ENCODE measurements around the gene LRRFIP2.
"Not testable (repeated sequence)": the region's sequence is repeated elsewhere in the genome, so short reads cannot be mapped to it uniquely, and the experiment has no call there.

The LRRFIP2 gene

DNA sequence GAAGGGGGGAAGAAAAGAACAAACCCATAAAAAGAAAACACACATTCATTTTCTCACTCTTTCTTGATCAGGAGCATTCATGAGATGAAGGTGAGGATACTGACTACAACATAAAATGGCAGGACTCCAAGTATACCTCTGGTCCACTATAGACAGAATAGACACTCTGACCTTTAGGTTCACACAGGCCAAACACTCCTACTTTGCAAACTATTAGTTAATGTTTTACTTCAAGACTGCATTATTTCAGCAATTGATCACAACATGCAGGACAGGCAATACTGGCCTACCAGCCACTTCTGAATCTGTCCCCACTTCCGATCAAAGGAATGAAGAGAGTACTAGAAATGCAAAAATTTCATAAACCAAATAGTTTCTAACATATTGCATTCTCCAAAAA, 47.0 kb downstream of the LRRFIP2 start:
- no peak overlapping the region for H3K4me3 ChIP-seq (ENCODE audit: low read length)
- TF ChIP-seq, protein P1, sequence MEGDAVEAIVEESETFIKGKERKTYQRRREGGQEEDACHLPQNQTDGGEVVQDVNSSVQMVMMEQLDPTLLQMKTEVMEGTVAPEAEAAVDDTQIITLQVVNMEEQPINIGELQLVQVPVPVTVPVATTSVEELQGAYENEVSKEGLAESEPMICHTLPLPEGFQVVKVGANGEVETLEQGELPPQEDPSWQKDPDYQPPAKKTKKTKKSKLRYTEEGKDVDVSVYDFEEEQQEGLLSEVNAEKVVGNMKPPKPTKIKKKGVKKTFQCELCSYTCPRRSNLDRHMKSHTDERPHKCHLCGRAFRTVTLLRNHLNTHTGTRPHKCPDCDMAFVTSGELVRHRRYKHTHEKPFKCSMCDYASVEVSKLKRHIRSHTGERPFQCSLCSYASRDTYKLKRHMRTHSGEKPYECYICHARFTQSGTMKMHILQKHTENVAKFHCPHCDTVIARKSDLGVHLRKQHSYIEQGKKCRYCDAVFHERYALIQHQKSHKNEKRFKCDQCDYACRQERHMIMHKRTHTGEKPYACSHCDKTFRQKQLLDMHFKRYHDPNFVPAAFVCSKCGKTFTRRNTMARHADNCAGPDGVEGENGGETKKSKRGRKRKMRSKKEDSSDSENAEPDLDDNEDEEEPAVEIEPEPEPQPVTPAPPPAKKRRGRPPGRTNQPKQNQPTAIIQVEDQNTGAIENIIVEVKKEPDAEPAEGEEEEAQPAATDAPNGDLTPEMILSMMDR (conservative IDR thresholded peaks at IDR 0.05; ENCODE audit: low read depth, low read length): no peak
- DNase-seq (ENCODE audit: low read depth): no peak

DNA sequence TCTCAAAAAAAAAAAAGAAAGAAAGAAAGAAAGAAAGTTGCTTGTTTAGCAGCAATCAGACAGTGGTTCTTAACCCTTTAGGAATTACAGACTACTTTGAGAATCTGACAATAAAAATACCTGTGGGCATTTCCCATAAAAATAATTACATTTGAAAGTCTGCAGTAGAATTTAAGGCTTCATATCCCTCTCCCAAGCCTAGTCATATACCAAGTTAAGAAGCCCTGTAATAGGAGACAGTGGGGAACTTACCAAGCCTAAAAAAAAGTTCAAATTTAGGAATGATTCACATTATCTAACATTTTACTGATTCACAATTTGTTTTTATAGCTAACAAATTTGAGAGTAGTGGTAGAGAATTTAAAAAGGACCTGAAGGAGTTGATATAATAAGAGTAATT, 47.5 kb downstream of the LRRFIP2 start:
- H3K4me3 ChIP-seq (ENCODE audit: low read length): no peak overlapping the region
- DNase-seq (ENCODE audit: low read depth): no peak

DNA sequence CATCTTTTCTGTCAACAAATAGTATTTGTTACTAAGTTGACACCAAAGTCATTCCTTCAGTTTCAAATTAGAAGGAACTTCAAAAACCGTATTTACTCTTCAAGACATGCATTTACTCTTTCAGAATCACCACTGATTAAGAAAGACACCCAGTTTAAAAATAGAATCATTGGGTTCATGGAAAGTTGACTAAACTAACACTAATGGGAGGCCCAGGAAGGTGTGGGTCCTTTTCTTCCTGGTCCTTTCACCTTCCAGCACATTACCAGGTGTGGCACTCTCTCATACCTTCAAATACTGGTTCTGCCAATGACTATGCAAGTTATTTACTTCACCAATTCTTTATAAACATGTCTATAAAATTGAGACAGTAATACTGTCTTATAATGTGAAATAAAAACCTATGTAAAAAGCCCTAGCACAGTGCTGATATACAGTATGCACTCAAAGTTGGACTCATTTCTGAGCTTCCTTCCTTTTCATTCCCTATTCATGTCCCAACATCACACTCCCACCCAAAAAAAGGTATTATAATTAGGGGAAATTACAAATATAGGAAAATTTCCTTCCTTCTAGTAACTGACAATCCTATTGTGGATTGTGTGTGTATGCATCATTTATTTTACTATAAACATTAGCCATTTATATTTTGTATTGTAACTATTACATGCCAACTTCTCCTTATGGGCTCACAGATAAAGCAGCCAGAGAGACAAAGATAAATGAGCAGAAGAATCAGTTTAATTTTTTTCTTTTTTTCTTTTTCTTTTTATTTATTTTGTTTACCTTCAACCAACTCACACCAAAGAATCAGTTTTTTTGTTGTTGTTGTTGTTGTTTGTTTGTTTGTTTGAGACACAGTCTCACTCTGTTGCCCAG, 48.9 kb downstream of the LRRFIP2 start:
- H3K4me3 ChIP-seq (ENCODE audit: low read length): no peak overlapping the region
- TF ChIP-seq, protein P1 (conservative IDR thresholded peaks at IDR 0.05; ENCODE audit: low read depth, low read length): no peak
- no peak for DNase-seq (ENCODE audit: low read depth)

More for the DNA sequence above, 47.5 kb downstream of the LRRFIP2 start:
- TF ChIP-seq, protein P1 (conservative IDR thresholded peaks at IDR 0.05; ENCODE audit: low read depth, low read length): no peak

DNA sequence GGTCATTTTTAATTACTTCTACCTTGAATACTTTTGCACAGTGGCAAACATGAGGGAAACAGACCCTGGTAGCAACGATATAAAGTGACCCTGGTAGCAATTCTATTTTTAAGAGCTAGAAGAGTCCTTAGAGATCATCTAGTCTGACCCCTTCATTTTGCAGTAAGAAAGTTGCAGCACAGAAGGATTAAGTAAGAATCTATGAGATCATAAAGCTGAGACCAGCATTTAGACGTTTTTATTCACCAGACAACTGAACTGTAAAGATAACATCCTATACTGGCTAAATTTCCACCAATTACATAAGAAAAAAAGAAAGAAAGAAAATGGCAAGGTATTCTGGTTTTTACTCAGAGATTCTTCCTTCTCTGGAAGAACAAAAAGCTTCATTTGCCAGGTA, 49.9 kb downstream of the LRRFIP2 start:
- H3K4me3 ChIP-seq (ENCODE audit: low read length): no peak overlapping the region
- no peak for DNase-seq (ENCODE audit: low read depth)
- TF ChIP-seq, protein P1 (conservative IDR thresholded peaks at IDR 0.05; ENCODE audit: low read depth, low read length): no peak

DNA sequence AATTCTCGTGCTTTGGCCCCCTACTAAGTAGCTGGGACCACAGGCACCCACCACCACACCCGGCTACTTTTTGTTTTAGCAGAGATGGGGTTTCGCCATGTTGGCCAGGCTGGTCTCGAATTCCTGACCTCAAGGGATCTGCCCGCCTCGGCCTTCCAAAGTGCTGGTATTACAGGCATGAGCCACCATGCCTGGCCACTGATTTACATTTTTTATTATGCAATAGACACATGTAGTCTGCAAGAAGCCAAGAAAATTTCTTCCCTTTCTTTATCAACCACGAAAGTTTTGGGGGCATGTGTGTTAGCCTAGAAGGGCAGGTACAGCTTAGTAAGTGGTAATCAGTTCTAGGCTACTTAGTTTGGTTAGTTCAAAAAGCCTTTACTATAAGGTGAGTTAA, 51.1 kb downstream of the LRRFIP2 start:
- DNase-seq (ENCODE audit: low read depth): no peak
- H3K4me3 ChIP-seq (ENCODE audit: low read length): no peak overlapping the region
- TF ChIP-seq, protein P1 (conservative IDR thresholded peaks at IDR 0.05; ENCODE audit: low read depth, low read length): no peak

DNA sequence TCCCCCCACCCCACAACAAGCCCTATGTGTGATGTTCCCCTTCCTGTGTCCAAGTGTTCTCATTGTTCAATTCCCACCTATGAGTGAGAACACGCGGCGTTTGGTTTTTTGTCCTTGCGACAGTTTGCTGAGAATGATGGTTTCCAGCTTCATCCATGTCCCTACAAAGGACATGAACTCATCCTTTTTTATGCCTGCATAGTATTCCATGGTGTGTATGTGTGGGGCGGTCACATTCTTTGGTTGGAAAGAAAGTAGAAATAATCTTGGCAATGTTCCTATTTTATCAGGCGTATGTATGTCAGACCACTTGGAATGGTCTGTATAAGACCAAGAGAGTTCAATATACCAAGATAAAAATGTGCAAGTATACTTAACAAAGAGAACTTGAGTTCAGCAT, 52.3 kb downstream of the LRRFIP2 start:
- not testable (repeated sequence) for H3K4me3 ChIP-seq (ENCODE audit: low read length); DNase-seq (ENCODE audit: low read depth)

DNA sequence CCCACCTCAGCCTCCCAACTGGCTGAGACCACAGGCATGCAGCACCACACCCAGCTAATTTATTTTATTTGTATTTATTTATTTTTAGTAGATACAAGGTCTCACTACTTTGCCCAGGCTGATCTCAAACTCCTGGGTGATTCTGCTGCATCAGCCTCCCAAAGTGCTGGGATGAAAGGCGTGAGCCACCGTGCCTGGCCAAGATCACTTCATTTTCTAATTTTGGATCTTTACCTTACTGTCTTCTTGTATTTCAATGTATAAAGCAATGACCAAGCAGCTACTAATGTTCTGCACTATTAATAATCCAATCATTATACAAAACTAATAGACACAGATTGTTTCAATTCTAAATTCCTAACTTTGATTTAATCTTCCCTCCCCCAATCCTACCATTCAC, 56.2 kb downstream of the LRRFIP2 start:
- TF ChIP-seq, protein P1 (conservative IDR thresholded peaks at IDR 0.05; ENCODE audit: low read depth, low read length): no peak
- no peak for DNase-seq (ENCODE audit: low read depth)
- no peak overlapping the region for H3K4me3 ChIP-seq (ENCODE audit: low read length)
